Measurements from ENCODE around the gene CELF4.

The CELF4 gene

DNA sequence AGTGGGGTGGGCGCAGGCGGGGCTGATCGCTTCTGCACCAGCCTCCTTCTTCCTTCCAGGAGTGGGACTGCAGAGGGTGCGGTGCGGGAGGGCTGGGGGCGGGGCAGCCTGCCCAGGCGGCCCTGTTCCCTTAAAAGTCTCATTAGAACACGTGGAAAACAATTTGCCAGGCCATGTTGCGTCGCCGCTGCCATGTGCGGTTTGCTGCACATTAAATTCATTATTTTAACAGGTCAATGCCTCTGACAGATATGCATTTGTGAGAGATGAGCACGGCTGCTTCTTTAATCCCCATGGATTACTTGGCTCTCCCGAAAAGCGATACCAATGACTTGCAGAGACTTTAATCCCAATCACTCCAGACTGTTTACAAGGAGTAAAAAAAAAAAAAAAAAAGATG lies 139.0 kb downstream of the CELF4 start:
- DNase-seq (ENCODE audit: insufficient read length, low spot score) (no peak), FAIRE-seq (no peak)
- no peak for TF ChIP-seq POU2F2 (IDR thresholded peaks at IDR 0.05; ENCODE audit: low read depth, low read length)
- TF ChIP-seq TAF1 (IDR thresholded peaks at IDR 0.05; ENCODE audit: low read depth, low read length), result no peak
- TF ChIP-seq PAX5 (IDR thresholded peaks at IDR 0.05; ENCODE audit: insufficient read depth, low read length, severe bottlenecking), result no peak
- TF ChIP-seq POLR2AphosphoS5 (IDR thresholded peaks at IDR 0.05; ENCODE audit: low read depth, low read length), result no peak
- TF ChIP-seq SPI1 (IDR thresholded peaks at IDR 0.05; ENCODE audit: low read depth, low read length), result no peak
- no peak for TF ChIP-seq POLR2A (IDR thresholded peaks at IDR 0.05; ENCODE audit: low read depth, low read length)

DNA sequence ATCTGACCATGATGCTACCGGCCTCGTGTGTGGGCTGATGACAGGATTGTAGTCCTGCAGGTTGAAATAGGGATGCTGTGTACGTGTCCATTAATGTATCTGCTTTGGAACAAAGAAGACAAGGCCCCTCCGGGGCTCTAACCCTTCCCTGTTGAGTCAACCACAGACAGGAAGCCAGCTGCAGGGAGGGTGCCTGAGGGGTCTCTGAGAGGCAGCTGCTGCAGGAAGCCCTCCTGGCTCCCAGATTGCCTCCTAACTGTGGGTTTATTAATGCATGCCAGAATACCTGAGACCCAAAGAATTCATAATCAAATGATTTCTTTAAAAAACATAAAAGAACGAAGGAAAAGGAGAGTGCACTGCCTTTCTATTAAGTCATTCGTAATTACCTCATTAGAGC lies 140.4 kb downstream of the CELF4 start:
- TF ChIP-seq POLR2AphosphoS5 (IDR thresholded peaks at IDR 0.05; ENCODE audit: low read depth, low read length) (no peak), POLR2A (IDR thresholded peaks at IDR 0.05; ENCODE audit: low read depth, low read length) (no peak), POU2F2 (IDR thresholded peaks at IDR 0.05; ENCODE audit: low read depth, low read length) (no peak), TAF1 (IDR thresholded peaks at IDR 0.05; ENCODE audit: low read depth, low read length) (no peak), SPI1 (IDR thresholded peaks at IDR 0.05; ENCODE audit: low read depth, low read length) (no peak), PAX5 (IDR thresholded peaks at IDR 0.05; ENCODE audit: insufficient read depth, low read length, severe bottlenecking) (no peak)

DNA sequence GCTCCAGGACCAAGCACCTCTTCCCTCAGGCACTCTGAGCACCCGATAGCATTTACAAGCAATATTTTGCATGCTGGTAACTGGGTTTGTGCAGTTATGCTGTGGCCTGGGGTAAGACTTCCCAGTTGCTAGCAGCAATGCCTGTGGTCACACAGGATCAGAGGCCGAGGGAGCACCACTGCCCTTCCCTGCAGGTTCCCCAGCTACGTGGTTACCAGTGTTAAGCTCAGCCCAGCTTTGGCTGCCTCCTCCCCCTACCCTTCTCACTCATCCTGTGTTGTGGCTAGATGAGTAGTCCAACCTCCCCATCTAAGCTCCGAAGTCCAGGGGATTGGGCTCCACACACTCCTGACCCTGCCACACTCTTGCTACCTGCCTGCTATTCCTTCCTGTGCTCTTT lies 141.1 kb downstream of the CELF4 start:
- FAIRE-seq, result no peak
- TF ChIP-seq POLR2A (IDR thresholded peaks at IDR 0.05; ENCODE audit: low read depth, low read length) (no peak), TAF1 (IDR thresholded peaks at IDR 0.05; ENCODE audit: low read depth, low read length) (no peak), POU2F2 (IDR thresholded peaks at IDR 0.05; ENCODE audit: low read depth, low read length) (no peak), POLR2AphosphoS5 (IDR thresholded peaks at IDR 0.05; ENCODE audit: low read depth, low read length) (no peak), PAX5 (IDR thresholded peaks at IDR 0.05; ENCODE audit: insufficient read depth, low read length, severe bottlenecking) (no peak), SPI1 (IDR thresholded peaks at IDR 0.05; ENCODE audit: low read depth, low read length) (no peak)
- no peak for DNase-seq (ENCODE audit: insufficient read length, low spot score)

More for the DNA sequence above, 140.4 kb downstream of the CELF4 start:
- FAIRE-seq (no peak), DNase-seq (ENCODE audit: insufficient read length, low spot score) (no peak)

DNA sequence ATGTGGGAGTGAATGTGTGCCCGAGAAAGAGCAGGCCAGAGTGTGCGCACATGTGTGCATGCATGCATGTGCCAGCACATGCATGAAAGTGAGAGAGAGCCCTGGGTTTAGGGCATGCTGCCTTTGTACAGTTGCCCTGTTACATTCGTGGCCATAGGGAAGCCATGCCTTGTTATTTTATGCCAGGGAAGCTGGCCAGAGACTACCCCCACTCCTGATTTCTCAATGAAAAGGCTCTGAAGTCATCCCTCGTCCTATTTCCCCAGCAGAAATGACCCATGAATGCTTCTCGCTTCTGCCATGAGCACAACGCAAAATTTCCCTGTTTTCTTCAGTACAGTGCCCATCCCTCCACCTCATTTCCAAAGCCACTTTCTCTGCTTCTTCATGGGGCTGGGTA lies 143.0 kb downstream of the CELF4 start:
- TF ChIP-seq SPI1 (IDR thresholded peaks at IDR 0.05; ENCODE audit: low read depth, low read length) (no peak), POLR2A (IDR thresholded peaks at IDR 0.05; ENCODE audit: low read depth, low read length) (no peak), TAF1 (IDR thresholded peaks at IDR 0.05; ENCODE audit: low read depth, low read length) (no peak), POLR2AphosphoS5 (IDR thresholded peaks at IDR 0.05; ENCODE audit: low read depth, low read length) (no peak), POU2F2 (IDR thresholded peaks at IDR 0.05; ENCODE audit: low read depth, low read length) (no peak), PAX5 (IDR thresholded peaks at IDR 0.05; ENCODE audit: insufficient read depth, low read length, severe bottlenecking) (no peak)
- DNase-seq (ENCODE audit: insufficient read length, low spot score) (no peak), FAIRE-seq (no peak)

DNA sequence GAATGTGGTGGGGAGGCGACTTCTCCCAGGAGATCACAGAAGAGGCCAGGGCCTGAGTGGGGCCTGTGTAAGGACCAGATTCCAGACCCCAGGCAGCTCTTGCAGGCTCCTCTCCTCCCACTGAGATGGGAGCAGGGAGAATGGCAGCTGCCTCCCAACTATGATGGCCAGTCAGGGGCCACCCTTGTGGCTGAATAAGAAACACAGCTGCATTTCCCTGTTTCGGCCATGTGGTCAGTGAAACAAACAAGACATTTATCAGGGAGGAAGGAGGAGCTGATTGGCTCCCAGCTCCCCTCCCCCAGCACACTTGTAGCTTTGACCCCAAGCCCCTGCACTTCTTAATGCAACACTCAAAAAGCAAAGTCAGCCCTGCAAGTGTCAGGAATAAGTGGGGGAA lies 143.5 kb downstream of the CELF4 start:
- no peak for DNase-seq (ENCODE audit: insufficient read length, low spot score)
- no peak for FAIRE-seq
- no peak for TF ChIP-seq SPI1 (IDR thresholded peaks at IDR 0.05; ENCODE audit: low read depth, low read length)
- TF ChIP-seq POU2F2 (IDR thresholded peaks at IDR 0.05; ENCODE audit: low read depth, low read length), result no peak
- no peak for TF ChIP-seq TAF1 (IDR thresholded peaks at IDR 0.05; ENCODE audit: low read depth, low read length)
- no peak for TF ChIP-seq PAX5 (IDR thresholded peaks at IDR 0.05; ENCODE audit: insufficient read depth, low read length, severe bottlenecking)
- no peak for TF ChIP-seq POLR2AphosphoS5 (IDR thresholded peaks at IDR 0.05; ENCODE audit: low read depth, low read length)
- TF ChIP-seq POLR2A (IDR thresholded peaks at IDR 0.05; ENCODE audit: low read depth, low read length), result no peak

DNA sequence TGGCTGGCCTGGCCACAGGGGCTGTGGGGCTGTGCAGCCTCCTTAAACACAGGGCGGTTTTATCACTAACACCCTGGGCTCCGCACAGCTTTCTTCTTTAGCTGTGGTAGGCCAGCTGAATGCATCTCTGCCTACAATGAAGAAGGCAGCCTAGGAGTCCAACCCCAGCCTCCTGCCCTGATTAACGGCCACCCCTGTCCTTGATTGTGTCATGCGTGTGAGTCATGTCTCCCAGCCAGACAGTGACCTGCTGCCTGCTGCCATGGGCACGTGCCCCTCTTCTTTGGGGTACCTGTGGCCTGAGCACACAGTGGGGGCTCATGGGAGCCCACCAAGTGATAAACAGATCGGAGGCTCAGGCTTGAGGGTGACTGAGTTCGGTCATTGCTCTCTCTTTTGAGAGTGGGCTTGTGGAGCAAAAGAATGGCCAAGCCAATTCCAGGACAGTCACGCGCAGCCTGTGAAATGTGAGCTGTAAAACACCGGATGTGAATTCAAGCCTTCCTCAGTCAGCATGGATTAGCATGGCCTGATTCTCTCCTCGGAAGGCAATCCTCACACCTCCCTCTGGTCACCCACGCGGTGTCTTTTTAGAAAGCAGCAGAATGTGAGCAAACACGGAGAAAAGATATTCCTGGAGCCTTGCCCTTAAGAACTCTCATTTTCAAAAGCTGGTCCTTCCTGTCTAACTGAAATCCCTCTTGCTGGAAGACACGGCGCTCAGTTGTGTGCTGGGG lies 144.1 kb downstream of the CELF4 start:
- FAIRE-seq (no peak), DNase-seq (ENCODE audit: insufficient read length, low spot score) (no peak)
- TF ChIP-seq TAF1 (IDR thresholded peaks at IDR 0.05; ENCODE audit: low read depth, low read length) (no peak), SPI1 (IDR thresholded peaks at IDR 0.05; ENCODE audit: low read depth, low read length) (no peak), POLR2A (IDR thresholded peaks at IDR 0.05; ENCODE audit: low read depth, low read length) (no peak), PAX5 (IDR thresholded peaks at IDR 0.05; ENCODE audit: insufficient read depth, low read length, severe bottlenecking) (no peak), POU2F2 (IDR thresholded peaks at IDR 0.05; ENCODE audit: low read depth, low read length) (no peak), POLR2AphosphoS5 (IDR thresholded peaks at IDR 0.05; ENCODE audit: low read depth, low read length) (no peak)

DNA sequence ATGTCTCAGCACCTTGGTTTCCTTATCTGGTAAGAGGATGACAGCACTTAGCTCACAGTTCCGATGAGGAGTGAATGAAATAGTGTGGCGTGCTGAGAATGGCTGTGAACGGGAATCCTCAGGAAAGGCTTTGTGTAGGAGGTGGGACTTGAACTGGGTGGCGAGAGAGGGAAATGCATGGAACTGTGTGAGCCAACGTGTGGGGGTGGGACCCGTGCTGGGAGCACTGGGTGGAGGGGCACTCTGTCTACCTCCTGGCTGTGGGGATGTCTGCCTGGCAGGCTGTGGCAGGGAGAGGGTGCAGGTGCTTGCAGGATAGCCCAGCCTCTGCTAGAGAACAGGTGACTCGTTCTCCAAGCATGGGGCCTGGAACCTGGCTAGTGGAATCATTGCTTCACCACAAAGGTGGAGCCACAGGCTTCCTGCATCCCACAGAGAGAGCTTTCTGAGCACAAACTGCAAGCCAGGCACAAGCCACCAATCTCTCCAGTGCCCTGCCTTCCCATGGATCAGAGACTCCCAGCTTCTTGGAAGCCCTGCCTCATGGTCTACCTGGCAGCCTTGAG lies 145.2 kb downstream of the CELF4 start:
- TF ChIP-seq PAX5 (IDR thresholded peaks at IDR 0.05; ENCODE audit: insufficient read depth, low read length, severe bottlenecking) (no peak), POLR2AphosphoS5 (IDR thresholded peaks at IDR 0.05; ENCODE audit: low read depth, low read length) (no peak), SPI1 (IDR thresholded peaks at IDR 0.05; ENCODE audit: low read depth, low read length) (no peak), TAF1 (IDR thresholded peaks at IDR 0.05; ENCODE audit: low read depth, low read length) (no peak), POU2F2 (IDR thresholded peaks at IDR 0.05; ENCODE audit: low read depth, low read length) (no peak), POLR2A (IDR thresholded peaks at IDR 0.05; ENCODE audit: low read depth, low read length) (no peak)
- DNase-seq (ENCODE audit: insufficient read length, low spot score), result no peak
- FAIRE-seq, result no peak

DNA sequence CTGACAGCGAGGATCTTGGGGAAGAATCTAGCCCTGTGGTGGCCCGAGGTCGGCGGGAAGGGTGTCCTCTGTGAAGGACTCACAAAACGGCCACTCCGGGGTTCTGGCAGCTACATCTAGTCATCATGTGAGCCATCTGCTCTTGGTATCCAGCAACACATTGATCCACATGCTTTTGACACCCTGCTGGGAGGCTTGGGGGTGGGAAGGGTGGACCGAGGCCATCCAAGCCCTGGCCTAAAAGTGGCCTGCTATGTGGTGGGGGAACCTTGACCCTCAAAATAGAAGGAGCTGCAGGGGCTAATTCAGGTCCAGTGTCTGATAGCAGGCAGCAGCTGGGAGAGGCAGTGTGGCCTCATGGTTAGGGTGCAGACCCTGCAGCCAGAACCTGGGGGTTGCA lies 145.7 kb downstream of the CELF4 start:
- no peak for DNase-seq (ENCODE audit: insufficient read length, low spot score)
- FAIRE-seq, result no peak
- TF ChIP-seq POLR2AphosphoS5 (IDR thresholded peaks at IDR 0.05; ENCODE audit: low read depth, low read length) (no peak), TAF1 (IDR thresholded peaks at IDR 0.05; ENCODE audit: low read depth, low read length) (no peak), PAX5 (IDR thresholded peaks at IDR 0.05; ENCODE audit: insufficient read depth, low read length, severe bottlenecking) (no peak), SPI1 (IDR thresholded peaks at IDR 0.05; ENCODE audit: low read depth, low read length) (no peak), POLR2A (IDR thresholded peaks at IDR 0.05; ENCODE audit: low read depth, low read length) (no peak), POU2F2 (IDR thresholded peaks at IDR 0.05; ENCODE audit: low read depth, low read length) (no peak)

DNA sequence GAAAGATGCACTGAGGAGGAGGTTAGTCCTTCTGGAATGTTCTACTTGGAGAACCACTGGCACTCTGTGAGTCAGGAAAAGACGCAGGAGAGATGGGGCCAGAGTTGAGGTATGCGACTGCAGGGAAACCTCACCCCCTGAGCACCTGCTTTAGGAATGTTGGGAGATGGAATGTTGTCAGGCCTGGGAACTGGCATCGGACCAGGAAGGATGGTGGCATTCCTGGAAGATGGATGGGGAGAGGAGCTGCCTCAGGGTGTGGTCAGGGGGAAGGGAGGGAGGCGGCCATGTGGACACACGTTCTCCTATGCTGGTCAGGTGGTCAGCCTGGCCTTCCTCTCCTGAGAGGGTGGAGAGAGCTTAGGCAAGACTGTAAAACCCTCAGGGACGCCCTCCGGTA lies 146.3 kb downstream of the CELF4 start:
- FAIRE-seq (no peak), DNase-seq (ENCODE audit: insufficient read length, low spot score) (no peak)
- TF ChIP-seq POU2F2 (IDR thresholded peaks at IDR 0.05; ENCODE audit: low read depth, low read length), result no peak
- no peak for TF ChIP-seq SPI1 (IDR thresholded peaks at IDR 0.05; ENCODE audit: low read depth, low read length)
- no peak for TF ChIP-seq POLR2AphosphoS5 (IDR thresholded peaks at IDR 0.05; ENCODE audit: low read depth, low read length)
- TF ChIP-seq PAX5 (IDR thresholded peaks at IDR 0.05; ENCODE audit: insufficient read depth, low read length, severe bottlenecking), result no peak
- TF ChIP-seq POLR2A (IDR thresholded peaks at IDR 0.05; ENCODE audit: low read depth, low read length), result no peak
- no peak for TF ChIP-seq TAF1 (IDR thresholded peaks at IDR 0.05; ENCODE audit: low read depth, low read length)

Measured in GM12891 (cell line).